Measurements from ENCODE around the gene PIGL.

DNA sequence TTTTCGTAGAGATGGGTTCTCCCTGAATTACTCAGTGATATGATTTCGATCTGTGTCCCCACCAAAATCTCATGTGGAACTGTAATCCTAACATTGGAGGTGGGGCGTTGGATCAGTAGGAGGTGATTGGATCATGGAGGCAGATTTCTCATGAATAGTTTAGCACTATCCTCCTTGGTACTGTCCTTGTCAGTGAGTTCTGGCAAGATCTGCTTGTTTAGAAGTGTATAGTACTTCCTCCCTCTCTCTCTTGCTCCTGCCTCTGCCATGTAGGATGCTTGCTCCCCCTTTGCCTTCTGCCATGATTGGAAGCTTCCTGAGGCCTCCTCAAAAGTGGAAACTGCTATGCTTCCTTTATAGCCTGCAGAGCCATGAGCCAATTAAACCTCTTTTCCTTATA lies 22.9 kb downstream of the PIGL start:
- TF ChIP-seq EP300 (IDR thresholded peaks at IDR 0.05) (no peak), POLR2A (IDR thresholded peaks at IDR 0.05) (no peak)

Data from tibial nerve (tissue), 3 donors.